ENCODE data around the gene MAN1C1. TPM values are rescaled to one million over a fixed set of nuclear protein-coding genes. Genes with fewer than 3 reads are reported as not detected.

Gene MAN1C1
- total RNA-seq, 6 experiments from 2014 or later, result 10.7 to 38.8 (median 21.0) TPM

DNA sequence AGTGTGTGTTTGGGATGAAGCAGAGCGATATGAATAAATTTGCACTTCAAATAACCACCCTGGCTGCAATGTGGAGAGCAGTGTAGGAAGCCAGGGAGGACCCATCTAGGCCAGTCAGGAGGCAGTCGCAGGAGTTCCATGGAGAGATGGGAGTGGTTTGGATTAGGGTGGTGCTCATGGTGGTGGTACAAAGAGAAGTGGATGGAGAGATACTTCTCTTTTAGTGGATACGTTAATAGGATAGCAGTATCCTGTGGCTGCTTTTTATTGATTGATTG, 58.2 kb downstream of the MAN1C1 start:
- WGBS (ENCODE audit: insufficient coverage, low coverage, low lambda C conversion rate, missing lambda C conversion rate), result 94% methylated on average over 2 of the region's 3 CpGs
- H3K9me3 ChIP-seq, result no peaks in the 10 kb centered on the region
- peaks cover 0 to 25% (median 12%) of the 10 kb centered on the region in 4 donors for H3K4me1 ChIP-seq
- no peak for TF ChIP-seq POLR2A (IDR thresholded peaks at IDR 0.05)
- TF ChIP-seq, protein P1, sequence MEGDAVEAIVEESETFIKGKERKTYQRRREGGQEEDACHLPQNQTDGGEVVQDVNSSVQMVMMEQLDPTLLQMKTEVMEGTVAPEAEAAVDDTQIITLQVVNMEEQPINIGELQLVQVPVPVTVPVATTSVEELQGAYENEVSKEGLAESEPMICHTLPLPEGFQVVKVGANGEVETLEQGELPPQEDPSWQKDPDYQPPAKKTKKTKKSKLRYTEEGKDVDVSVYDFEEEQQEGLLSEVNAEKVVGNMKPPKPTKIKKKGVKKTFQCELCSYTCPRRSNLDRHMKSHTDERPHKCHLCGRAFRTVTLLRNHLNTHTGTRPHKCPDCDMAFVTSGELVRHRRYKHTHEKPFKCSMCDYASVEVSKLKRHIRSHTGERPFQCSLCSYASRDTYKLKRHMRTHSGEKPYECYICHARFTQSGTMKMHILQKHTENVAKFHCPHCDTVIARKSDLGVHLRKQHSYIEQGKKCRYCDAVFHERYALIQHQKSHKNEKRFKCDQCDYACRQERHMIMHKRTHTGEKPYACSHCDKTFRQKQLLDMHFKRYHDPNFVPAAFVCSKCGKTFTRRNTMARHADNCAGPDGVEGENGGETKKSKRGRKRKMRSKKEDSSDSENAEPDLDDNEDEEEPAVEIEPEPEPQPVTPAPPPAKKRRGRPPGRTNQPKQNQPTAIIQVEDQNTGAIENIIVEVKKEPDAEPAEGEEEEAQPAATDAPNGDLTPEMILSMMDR (IDR thresholded peaks at IDR 0.05), result no peak
- DNase-seq (no peak), ATAC-seq (no peak)
- no peaks in the 10 kb centered on the region for H3K27me3 ChIP-seq
- H3K36me3 ChIP-seq, result no peaks in the 10 kb centered on the region
- H3K4me3 ChIP-seq, result no peak overlapping the region
- H3K27ac ChIP-seq, result no peak overlapping the region
- intact Hi-C loops (cut with DNase I), result no loop called here

DNA sequence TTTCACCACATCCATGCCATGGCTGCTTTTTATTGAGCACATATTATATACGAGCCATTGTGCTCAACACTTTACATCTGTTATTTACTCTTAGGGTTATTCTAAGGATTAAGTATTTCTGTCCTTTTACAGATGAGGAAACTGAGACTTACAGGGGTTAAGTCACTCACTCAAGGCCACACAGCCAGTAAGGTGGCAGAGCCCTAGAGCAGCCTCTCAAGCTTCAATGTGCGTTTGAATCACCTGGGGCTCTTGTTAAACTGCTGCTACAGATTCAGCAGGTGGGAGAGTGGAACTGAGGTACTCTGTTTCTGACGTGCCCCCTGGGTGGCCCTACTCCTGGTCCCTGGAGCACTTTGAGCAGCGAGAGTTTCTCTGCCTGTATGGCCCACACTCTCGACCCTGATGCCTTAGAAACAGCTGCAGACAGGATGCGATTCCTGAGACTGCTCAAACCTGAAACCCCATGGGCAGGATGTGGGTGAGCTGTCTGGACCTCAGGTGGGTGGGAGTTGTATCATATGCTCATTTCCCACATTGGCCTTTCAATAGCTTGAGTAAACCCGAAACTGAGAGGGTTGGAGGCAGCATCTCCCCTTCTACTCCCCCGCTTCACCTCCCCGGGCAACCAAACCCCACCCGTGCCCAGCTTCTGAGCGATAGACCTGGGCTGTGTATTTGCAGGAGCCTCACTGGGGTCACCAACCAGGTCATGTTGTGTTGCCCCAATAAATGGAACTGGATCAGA, 59.3 kb downstream of the MAN1C1 start:
- H3K27ac ChIP-seq, result no peak overlapping the region
- no peak for ATAC-seq
- DNase-seq, result no peak

DNA sequence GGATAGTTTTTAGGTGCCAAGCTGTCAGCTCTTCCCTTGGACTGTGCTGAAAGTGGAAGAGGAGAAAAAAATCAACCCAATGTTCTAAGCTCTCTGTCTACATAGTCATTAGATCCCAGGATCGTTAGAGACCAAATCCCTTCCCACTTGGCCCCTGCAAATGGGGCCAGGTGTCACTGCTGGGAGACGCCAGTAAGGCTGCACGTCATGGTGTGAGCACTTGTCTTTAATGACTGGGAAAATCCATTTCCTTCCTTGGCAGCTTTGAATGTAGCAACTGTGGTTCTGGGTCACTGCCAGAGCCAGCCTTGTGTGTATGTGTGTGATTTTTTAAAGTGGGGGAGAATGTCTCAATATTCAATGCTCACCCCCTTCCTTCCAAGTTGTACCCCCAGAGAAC, 59.9 kb downstream of the MAN1C1 start:
- intact Hi-C loops (cut with DNase I), result no loop called here
- Histone ChIP-seq H3K4me3 (no peak overlapping the region), H3K27ac (no peak overlapping the region), H3K36me3 (no peaks in the 10 kb centered on the region), H3K4me1 (peaks cover 0 to 31% (median 14%) of the 10 kb centered on the region in 4 donors), H3K27me3 (no peaks in the 10 kb centered on the region), H3K9me3 (no peaks in the 10 kb centered on the region)
- ATAC-seq, result peak; percentile 21 to 54 (median 38)
- TF ChIP-seq, protein P1 (IDR thresholded peaks at IDR 0.05), result no peak
- TF ChIP-seq POLR2A (IDR thresholded peaks at IDR 0.05), result no peak
- DNase-seq, result peak in 2 of 3 donors; percentile 55 to 66
- WGBS (ENCODE audit: insufficient coverage, low coverage, low lambda C conversion rate, missing lambda C conversion rate), result 14% methylated on average over 2 of the region's 3 CpGs

More for the DNA sequence above, 59.3 kb downstream of the MAN1C1 start:
- H3K27me3 ChIP-seq, result no peaks in the 10 kb centered on the region
- intact Hi-C loops (cut with DNase I), result no loop called here
- TF ChIP-seq, protein P1 (IDR thresholded peaks at IDR 0.05), result no peak
- TF ChIP-seq POLR2A (IDR thresholded peaks at IDR 0.05), result no peak
- H3K4me3 ChIP-seq, result no peak overlapping the region
- WGBS (ENCODE audit: insufficient coverage, low coverage, low lambda C conversion rate, missing lambda C conversion rate), result 63% methylated on average over 5 of the region's 11 CpGs
- H3K9me3 ChIP-seq, result no peaks in the 10 kb centered on the region
- H3K4me1 ChIP-seq, result peaks cover 0 to 26% (median 13%) of the 10 kb centered on the region in 4 donors
- no peaks in the 10 kb centered on the region for H3K36me3 ChIP-seq

DNA sequence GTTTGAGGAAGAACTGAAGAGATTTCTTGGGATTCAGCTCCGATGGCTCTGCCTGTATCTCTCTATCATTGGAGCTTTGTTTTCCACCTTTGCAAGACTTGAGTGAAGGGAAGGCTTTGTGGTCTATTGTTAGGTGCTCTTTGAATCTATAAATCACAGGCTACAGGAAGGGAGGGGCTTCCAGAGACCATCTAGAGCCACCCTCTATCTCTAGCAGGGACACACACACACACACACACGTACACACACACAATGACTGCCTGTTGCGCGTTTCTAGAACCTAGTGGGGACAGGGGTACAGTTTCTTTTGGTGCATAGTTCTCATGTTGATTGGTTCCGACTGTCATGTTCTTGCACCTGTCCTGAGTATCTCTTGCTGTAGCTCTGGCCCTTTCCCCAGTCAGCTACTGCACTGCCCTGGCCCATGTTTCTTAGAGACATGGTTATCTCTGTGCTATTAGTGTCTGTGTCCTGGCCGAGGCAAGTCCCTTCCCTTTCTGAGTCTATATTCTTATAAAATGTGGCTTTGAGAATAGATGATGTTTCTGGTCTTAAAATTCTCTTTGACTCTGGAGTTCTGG, 60.7 kb downstream of the MAN1C1 start:
- Histone ChIP-seq H3K27me3 (no peaks in the 10 kb centered on the region), H3K27ac (no peak overlapping the region), H3K4me1 (peaks cover 0 to 33% (median 13%) of the 10 kb centered on the region in 4 donors), H3K9me3 (no peaks in the 10 kb centered on the region), H3K4me3 (no peak overlapping the region), H3K36me3 (no peaks in the 10 kb centered on the region)
- DNase-seq (no peak), ATAC-seq (no peak)
- WGBS (ENCODE audit: insufficient coverage, low coverage, low lambda C conversion rate, missing lambda C conversion rate), result 86% methylated on average over 3 of the region's 6 CpGs
- intact Hi-C loops (cut with DNase I), result no loop called here
- TF ChIP-seq, protein P1 (IDR thresholded peaks at IDR 0.05), result no peak
- TF ChIP-seq POLR2A (IDR thresholded peaks at IDR 0.05), result no peak
